Measurements from ENCODE around the gene SYT17.
A peak's percentile ranks its signal among the peaks of the same experiment; 100 is the strongest.

The SYT17 gene

GRCh38 chr16:19167710-19168370, at the start of gene SYT17:
SYT17 (plus strand) TSS chr16:19168240; CDS start chr16:19168647, 407 bp downstream.
- no peak within 1 kb of the TSS for H3K4me3 ChIP-seq (ENCODE audit: low read length)
- peak; percentile 27 for DNase-seq (ENCODE audit: low read depth)
- peak; percentile 23 for TF ChIP-seq CTCF (conservative IDR thresholded peaks at IDR 0.05; ENCODE audit: low read length)

GRCh38 chr16:19118938-19119431, 49.1 kb upstream of the SYT17 start:
- no peak for TF ChIP-seq CTCF (conservative IDR thresholded peaks at IDR 0.05; ENCODE audit: low read length)
- DNase-seq (ENCODE audit: low read depth) = peak; percentile 89
- peak overlapping the region; percentile 74 for H3K4me3 ChIP-seq (ENCODE audit: low read length)

GRCh38 chr16:19119564-19119963, 48.5 kb upstream of the SYT17 start:
- no peak for TF ChIP-seq CTCF (conservative IDR thresholded peaks at IDR 0.05; ENCODE audit: low read length)
- peak; percentile 87 for DNase-seq (ENCODE audit: low read depth)

GRCh38 chr16:19123535-19124178, 44.4 kb upstream of the SYT17 start:
- DNase-seq (ENCODE audit: low read depth) = no peak
- TF ChIP-seq CTCF (conservative IDR thresholded peaks at IDR 0.05; ENCODE audit: low read length) = no peak
- H3K4me3 ChIP-seq (ENCODE audit: low read length) = no peak overlapping the region

More at GRCh38 chr16:19119564-19119963, 48.5 kb upstream of the SYT17 start:
- H3K4me3 ChIP-seq (ENCODE audit: low read length) = peak overlapping the region; percentile 74

- DNase-seq (ENCODE audit: low read depth) = no peak
- H3K4me3 ChIP-seq (ENCODE audit: low read length) = no peak overlapping the region
- no peak for TF ChIP-seq CTCF (conservative IDR thresholded peaks at IDR 0.05; ENCODE audit: low read length)
These were observed 41.7 kb upstream of the SYT17 start for GRCh38 chr16:19126300-19126699.

GRCh38 chr16:19127205-19127604, 40.8 kb upstream of the SYT17 start:
- no peak overlapping the region for H3K4me3 ChIP-seq (ENCODE audit: low read length)
- TF ChIP-seq CTCF (conservative IDR thresholded peaks at IDR 0.05; ENCODE audit: low read length) = no peak
- DNase-seq (ENCODE audit: low read depth) = no peak

GRCh38 chr16:19127674-19128131, 40.3 kb upstream of the SYT17 start:
- TF ChIP-seq CTCF (conservative IDR thresholded peaks at IDR 0.05; ENCODE audit: low read length) = no peak
- no peak for DNase-seq (ENCODE audit: low read depth)
- H3K4me3 ChIP-seq (ENCODE audit: low read length) = no peak overlapping the region

Data from AG10803 (cell line).